Stimulated activated effector memory CD8-positive, alpha-beta T cell treated with anti-CD3 and anti-CD28 coated beads, Interleukin-12 subunit alpha, Interleukin-12 subunit beta, amount 100 ng/mL, for 72 hours (primary cell): ENCODE results near the gene KAT2A.
A peak's percentile ranks its signal among the peaks of the same experiment; 100 is the strongest.
"Not testable (repeated sequence)": the region's sequence is repeated elsewhere in the genome, so short reads cannot be mapped to it uniquely, and the experiment has no call there.

Source experiments
- ATAC-seq: fragments of 150-1000 bp; cut with Tn5 transposase; 2 replicates; pipeline ENCODE4 v1.10.0; 2021
- DNase-seq, 2 donors: peaks; one replicate each; pipeline ENCODE4 v3.0.0; 2021 to 2022; ENCODE audit warnings: low spot score in 2 of 2
- H3K27ac Mint-ChIP-seq: one replicate; pipeline ENCODE4 v1.8.0; 2022; ENCODE audit warnings: mild to moderate bottlenecking, mixed read lengths
- H3K36me3 Mint-ChIP-seq: one replicate; pipeline ENCODE4 v1.8.0; 2022; ENCODE audit warnings: mild to moderate bottlenecking, mixed read lengths
- H3K4me1 Mint-ChIP-seq: one replicate; pipeline ENCODE4 v1.8.0; 2022; ENCODE audit warnings: mixed read lengths
- H3K4me3 Mint-ChIP-seq: one replicate; pipeline ENCODE4 v1.8.0; 2022; ENCODE audit warnings: mild to moderate bottlenecking, mixed read lengths
- H3K9me3 Mint-ChIP-seq: one replicate; pipeline ENCODE4 v1.8.0; 2022; ENCODE audit warnings: mixed read lengths

Gene KAT2A

DNA sequence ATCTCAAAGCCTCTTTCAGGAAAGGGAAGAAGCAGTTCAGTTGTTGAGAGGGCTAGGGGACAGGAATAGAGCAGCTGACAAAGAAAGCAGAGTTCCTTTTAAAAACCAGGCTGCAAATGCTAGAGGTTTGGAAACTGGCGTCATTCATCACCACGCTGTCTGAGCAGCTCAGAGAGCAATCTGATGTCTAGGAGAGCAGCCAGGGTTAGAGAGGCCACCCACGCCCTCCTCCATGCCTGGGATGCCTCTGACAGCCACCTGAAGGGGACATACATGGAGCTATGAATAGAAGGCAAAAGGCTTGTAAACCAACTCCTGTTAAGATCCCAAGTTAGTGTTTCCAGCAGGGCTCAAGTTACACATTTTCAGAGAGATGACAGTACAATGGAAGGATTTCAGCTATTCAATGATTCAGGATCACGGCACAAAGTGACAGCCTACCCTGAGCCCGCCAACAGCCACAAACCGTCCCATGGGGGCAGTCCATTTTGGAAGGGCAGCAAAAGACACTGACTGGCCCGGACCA is 21.3 kb upstream of the KAT2A start:
- no peak overlapping the region for H3K4me3 Mint-ChIP-seq
- H3K9me3 Mint-ChIP-seq = no peaks in the 10 kb centered on the region
- DNase-seq (no peak), ATAC-seq (no peak)
- peak overlapping the region; percentile 9 for H3K27ac Mint-ChIP-seq
- peaks cover 69% of the 10 kb centered on the region for H3K36me3 Mint-ChIP-seq
- peaks cover 48% of the 10 kb centered on the region for H3K4me1 Mint-ChIP-seq

- no peak for DNase-seq
- Mint-ChIP-seq H3K4me3 (no peak overlapping the region), H3K27ac (no peak overlapping the region)
Measured at GRCh38 chr17:42141382-42141781, 20.2 kb upstream of the KAT2A start.

GRCh38 chr17:42140690-42141089 is 19.5 kb upstream of the KAT2A start:
- H3K27ac Mint-ChIP-seq, ATAC-seq, DNase-seq, H3K4me3 Mint-ChIP-seq, H3K9me3 Mint-ChIP-seq: not testable (repeated sequence)
- Mint-ChIP-seq H3K4me1 (peaks cover 50% of the 10 kb centered on the region), H3K36me3 (peaks cover 68% of the 10 kb centered on the region)

More at GRCh38 chr17:42141382-42141781, 20.2 kb upstream of the KAT2A start:
- Mint-ChIP-seq H3K36me3 (peaks cover 69% of the 10 kb centered on the region), H3K9me3 (no peaks in the 10 kb centered on the region), H3K4me1 (peaks cover 43% of the 10 kb centered on the region)
- no peak for ATAC-seq

DNA sequence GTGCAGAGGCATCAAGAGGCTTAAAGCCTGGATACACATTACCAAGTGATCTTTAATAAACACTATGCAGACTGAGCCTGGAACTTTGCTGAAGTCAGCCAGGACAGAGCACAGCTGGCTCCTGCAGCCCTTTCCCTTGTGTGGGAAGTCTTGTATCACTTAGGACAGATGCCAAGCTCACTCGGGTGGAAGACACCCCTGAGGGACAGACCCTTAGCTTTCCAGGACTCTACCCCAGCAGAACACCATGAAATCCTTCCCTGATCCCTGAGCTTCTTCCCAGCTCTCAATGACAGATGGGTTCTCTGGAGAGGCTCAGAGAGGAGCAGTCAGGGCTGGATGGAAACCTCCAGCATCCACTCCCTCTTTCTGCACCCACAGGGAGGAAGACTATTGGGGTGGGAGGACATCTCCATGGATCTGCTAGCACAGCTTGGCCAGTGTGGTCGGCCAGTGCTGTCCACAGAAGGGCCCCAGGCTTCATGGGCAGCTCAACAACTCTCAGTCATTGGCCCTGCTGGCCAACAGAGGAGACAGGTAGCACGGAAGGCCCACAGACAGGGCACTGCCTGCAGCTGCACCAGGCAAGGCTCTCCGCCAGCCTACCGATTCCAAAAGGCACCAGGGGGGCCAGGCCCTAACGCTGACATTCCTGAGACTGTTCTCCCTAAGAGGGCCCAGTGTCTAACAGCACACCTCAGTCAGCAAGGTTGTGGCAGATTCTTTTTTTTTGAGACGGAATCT is 17.8 kb upstream of the KAT2A start:
- H3K4me3 Mint-ChIP-seq = no peak overlapping the region
- ATAC-seq (no peak), DNase-seq (no peak)
- H3K4me1 Mint-ChIP-seq = peaks cover 54% of the 10 kb centered on the region
- no peaks in the 10 kb centered on the region for H3K9me3 Mint-ChIP-seq
- peaks cover 63% of the 10 kb centered on the region for H3K36me3 Mint-ChIP-seq
- H3K27ac Mint-ChIP-seq = peak overlapping the region; percentile 65

- peak overlapping the region; percentile 90 for H3K27ac Mint-ChIP-seq
- H3K9me3 Mint-ChIP-seq = no peaks in the 10 kb centered on the region
- ATAC-seq (no peak), DNase-seq (no peak)
- H3K4me3 Mint-ChIP-seq = no peak overlapping the region
- peaks cover 61% of the 10 kb centered on the region for H3K4me1 Mint-ChIP-seq
- peaks cover 54% of the 10 kb centered on the region for H3K36me3 Mint-ChIP-seq
Measured at GRCh38 chr17:42136654-42137051, 15.5 kb upstream of the KAT2A start.

GRCh38 chr17:42135664-42136653 is 14.8 kb upstream of the KAT2A start:
- peak overlapping the region; percentile 90 for H3K27ac Mint-ChIP-seq
- H3K4me1 Mint-ChIP-seq = peaks cover 64% of the 10 kb centered on the region
- DNase-seq (no peak), ATAC-seq (no peak)
- peaks cover 53% of the 10 kb centered on the region for H3K36me3 Mint-ChIP-seq
- no peak overlapping the region for H3K4me3 Mint-ChIP-seq
- no peaks in the 10 kb centered on the region for H3K9me3 Mint-ChIP-seq

DNA sequence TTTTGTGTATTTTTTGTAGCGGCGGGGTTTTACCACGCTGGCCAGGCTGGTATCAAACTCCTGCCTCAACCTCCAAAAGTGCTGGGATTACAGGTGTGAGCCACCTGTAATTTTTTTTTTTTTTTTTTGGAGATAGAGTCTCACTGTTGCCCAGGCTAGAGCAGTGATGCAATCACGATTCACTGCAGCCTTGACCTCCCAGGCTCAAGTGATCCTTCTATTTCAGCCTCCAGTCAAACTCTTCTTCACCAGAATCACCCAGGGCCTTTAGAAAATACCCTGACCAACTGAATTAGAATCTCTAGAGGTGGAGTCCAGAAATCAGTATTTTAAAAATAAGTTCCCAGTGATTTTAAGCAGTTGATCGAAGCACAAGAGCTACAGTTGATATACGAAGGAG is 14.0 kb upstream of the KAT2A start:
- H3K36me3 Mint-ChIP-seq = peaks cover 56% of the 10 kb centered on the region
- H3K27ac Mint-ChIP-seq = peak overlapping the region; percentile 90
- H3K4me1 Mint-ChIP-seq = peaks cover 72% of the 10 kb centered on the region
- H3K9me3 Mint-ChIP-seq = no peaks in the 10 kb centered on the region
- no peak for DNase-seq
- no peak overlapping the region for H3K4me3 Mint-ChIP-seq
- no peak for ATAC-seq

DNA sequence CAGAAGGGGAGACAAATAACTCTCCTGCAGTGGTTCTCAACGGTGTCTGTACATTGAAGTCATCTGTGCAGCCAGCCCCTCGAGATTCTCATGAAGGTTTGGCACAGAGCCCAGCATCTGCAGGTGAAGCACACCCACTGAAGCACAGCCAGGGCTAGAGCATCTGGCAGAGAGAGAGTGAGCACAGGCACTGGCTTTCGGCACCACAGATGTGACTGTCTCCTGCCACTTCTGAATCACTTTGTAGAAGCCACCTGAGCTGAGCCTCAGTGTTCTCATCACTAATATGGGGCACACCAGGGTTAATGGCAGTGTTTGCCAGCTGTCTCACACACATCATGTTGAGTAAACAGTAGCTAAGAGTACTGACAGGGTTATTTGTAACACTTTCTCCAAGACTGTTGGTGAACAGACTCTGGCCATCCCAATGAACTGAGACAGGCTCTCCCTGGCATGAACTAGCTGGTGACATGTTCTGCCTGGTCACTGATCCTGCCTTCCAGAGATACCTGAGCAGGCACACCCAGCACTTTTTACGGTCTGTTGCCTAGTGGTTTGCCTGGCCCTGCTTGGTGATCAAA is 12.4 kb upstream of the KAT2A start:
- Mint-ChIP-seq H3K27ac (peak overlapping the region; percentile 77), H3K4me3 (no peak overlapping the region), H3K4me1 (peaks cover 66% of the 10 kb centered on the region), H3K36me3 (peaks cover 72% of the 10 kb centered on the region), H3K9me3 (no peaks in the 10 kb centered on the region)
- no peak for DNase-seq
- peak; percentile 83 for ATAC-seq

DNA sequence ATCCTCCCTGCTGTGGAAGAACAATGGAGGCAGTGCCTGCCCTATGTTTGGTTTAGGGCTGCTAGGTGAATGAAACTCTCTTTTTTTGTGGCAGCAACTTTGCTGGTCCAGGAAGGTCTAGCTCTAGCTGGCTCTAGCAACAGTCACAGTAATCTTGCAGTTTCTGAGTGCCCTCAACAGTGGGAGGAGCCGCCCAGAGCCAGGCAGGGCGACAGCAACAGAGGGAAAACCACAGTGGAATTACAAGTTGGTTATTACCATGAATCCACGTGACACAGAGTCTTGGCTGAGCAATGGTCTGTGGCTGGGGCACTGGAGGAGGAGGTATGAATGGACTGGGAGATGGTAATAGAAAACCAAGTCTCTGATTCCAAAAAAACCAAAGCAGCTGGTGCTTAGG is 11.8 kb upstream of the KAT2A start:
- DNase-seq (no peak), ATAC-seq (peak; percentile 86)
- Mint-ChIP-seq H3K4me3 (peak overlapping the region; percentile 7), H3K9me3 (no peaks in the 10 kb centered on the region), H3K4me1 (peaks cover 64% of the 10 kb centered on the region), H3K36me3 (peaks cover 78% of the 10 kb centered on the region), H3K27ac (peak overlapping the region; percentile 77)

- peaks cover 80% of the 10 kb centered on the region for H3K36me3 Mint-ChIP-seq
- no peak for DNase-seq
- no peak for ATAC-seq
- H3K4me3 Mint-ChIP-seq = no peak overlapping the region
- peak overlapping the region; percentile 77 for H3K27ac Mint-ChIP-seq
- no peaks in the 10 kb centered on the region for H3K9me3 Mint-ChIP-seq
- H3K4me1 Mint-ChIP-seq = peaks cover 60% of the 10 kb centered on the region
Measured at GRCh38 chr17:42131981-42132432, 10.8 kb upstream of the KAT2A start.

DNA sequence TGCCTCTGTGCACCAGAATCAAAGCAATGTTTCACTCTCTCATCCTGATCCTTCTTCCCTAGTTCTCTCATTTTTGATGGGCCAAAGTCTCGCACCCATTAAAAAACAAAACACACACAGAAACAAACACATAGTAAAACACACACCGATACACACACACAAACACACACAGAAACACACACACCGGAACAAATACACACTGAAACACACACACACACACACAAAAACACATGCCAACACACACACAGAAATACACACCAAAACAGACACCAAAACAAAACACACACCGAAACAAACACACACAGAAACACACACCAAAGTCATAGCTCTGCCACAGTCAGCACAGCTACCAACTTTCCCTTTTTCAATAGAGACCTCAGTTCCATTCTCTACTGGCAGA is 10.1 kb upstream of the KAT2A start:
- Mint-ChIP-seq H3K36me3 (peaks cover 80% of the 10 kb centered on the region), H3K4me1 (peaks cover 56% of the 10 kb centered on the region), H3K27ac (peak overlapping the region; percentile 77), H3K4me3 (no peak overlapping the region), H3K9me3 (no peaks in the 10 kb centered on the region)
- DNase-seq (no peak), ATAC-seq (no peak)

DNA sequence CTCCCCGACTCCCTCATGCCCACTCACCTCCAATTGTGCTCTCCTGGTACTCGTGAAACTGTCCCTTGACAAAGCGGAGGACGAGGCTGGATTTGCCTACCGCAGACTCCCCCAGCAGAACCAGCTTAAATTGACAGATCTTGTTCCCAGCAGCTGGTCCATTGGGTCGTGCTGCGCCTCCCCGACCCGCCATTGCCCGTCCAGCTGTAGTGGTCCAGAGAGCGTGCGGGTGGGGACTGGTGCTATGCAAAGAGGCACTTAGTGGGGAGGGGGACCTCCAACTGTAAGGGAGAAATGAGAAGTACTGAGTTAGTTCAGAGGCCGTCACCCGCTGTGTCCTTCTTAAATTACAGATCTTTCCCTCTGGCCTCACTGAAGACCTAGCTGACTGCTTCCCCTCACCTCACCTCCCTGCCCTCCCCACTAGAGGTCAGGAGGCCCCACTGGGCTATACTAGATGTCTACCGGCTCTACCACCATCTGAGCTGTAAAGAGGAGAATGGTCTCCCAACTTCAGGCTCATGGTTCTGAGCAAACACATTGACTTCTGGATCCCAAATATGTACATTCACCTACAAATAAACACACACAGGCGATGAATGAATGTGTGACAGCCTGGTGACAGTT is 9.3 kb upstream of the KAT2A start:
- ATAC-seq (no peak), DNase-seq (no peak)
- H3K4me1 Mint-ChIP-seq = peaks cover 48% of the 10 kb centered on the region
- H3K4me3 Mint-ChIP-seq = no peak overlapping the region
- peak overlapping the region; percentile 77 for H3K27ac Mint-ChIP-seq
- H3K36me3 Mint-ChIP-seq = peaks cover 80% of the 10 kb centered on the region
- no peaks in the 10 kb centered on the region for H3K9me3 Mint-ChIP-seq

DNA sequence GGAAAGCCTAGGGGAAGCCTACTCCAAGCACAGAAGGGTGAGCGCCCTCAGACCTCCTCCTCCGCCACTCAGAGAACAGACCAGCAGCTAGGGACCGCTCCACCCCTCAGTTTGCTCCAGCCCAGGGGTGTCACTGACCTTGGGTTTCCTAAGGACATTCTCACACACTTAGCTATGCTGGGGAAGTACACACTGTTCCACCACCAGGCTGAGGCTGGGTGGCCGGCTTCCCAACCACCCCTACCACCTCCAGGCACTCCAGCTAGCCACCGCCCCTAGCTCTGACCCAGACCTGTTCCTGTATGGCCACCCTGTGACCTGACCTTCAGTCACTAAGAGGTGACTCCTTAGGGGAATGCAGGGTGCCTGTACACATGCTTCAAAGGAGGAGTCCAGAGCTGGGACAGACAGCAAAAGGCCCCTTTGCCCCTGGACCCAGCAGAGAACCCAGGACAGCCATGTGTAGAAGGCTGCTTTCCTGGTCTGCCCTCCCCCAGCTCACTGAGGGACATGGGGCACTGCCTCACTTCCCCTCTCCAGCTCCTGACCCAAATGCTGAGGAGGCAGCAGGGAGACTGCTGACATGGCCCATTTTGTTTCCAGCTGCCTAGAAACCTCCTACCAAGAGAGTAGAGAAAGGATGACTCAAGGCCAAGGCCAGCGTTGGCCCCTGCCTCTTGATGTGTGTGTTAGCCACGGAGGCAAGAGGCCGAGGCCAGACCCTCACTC is 8.1 kb upstream of the KAT2A start:
- peaks cover 47% of the 10 kb centered on the region for H3K4me1 Mint-ChIP-seq
- peaks cover 82% of the 10 kb centered on the region for H3K36me3 Mint-ChIP-seq
- H3K27ac Mint-ChIP-seq = peak overlapping the region; percentile 81
- DNase-seq (no peak), ATAC-seq (no peak)
- no peaks in the 10 kb centered on the region for H3K9me3 Mint-ChIP-seq
- no peak overlapping the region for H3K4me3 Mint-ChIP-seq

DNA sequence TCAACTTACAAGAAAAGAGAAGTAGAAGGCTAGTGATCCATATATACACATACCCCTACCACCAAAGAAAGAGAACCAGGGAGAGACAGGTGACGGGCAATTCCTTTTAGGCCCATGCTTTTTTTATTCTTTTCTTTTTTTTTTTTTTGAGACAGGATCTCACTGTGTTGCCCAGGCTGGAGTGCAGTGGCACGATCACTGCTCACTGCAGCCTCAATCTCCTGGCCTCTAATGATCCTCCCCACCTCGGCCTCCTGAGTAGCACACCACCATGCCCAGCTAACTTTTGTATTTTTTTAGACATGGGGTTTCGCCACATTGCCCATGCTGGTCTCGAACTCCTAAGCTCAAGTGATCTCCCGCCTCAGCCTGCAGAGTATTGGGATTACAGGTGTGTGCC is 6.2 kb upstream of the KAT2A start:
- Mint-ChIP-seq H3K9me3 (no peaks in the 10 kb centered on the region), H3K36me3 (peaks cover 84% of the 10 kb centered on the region), H3K4me3 (no peak overlapping the region), H3K4me1 (peaks cover 31% of the 10 kb centered on the region), H3K27ac (no peak overlapping the region)
- ATAC-seq (no peak), DNase-seq (no peak)
